Esophagus squamous epithelium (tissue), 5 donors: Measurements from ENCODE around the gene AFF3. TPM values are rescaled to one million over a fixed set of nuclear protein-coding genes. Genes with fewer than 3 reads are reported as not detected.

Source experiments
- DNase-seq: peaks from one replicate; lab custom pipeline; 2025; lab: John Stamatoyannopoulos, UW
- H3K27ac ChIP-seq, 4 donors: fragments of 200-600 bp; sonication (generic); one replicate each; pipeline ENCODE4 v1.5.1; 2016 to 2019; ENCODE audit warnings: mild to moderate bottlenecking in 1 of 4
- H3K27me3 ChIP-seq, 4 donors: fragments of 200-600 bp; sonication (generic); 1 replicate in 3 of 4; 2 replicates in 1 of 4; pipeline versions ENCODE4 v1.5.1 to v1.6.0; 2017 to 2021; ENCODE audit warnings: antibody characterized with exemption in 1 of 4
- H3K36me3 ChIP-seq, 3 donors: fragments of 200-600 bp; sonication (generic); one replicate each; pipeline ENCODE4 v1.5.1; 2016 to 2019
- H3K4me1 ChIP-seq, 3 donors: fragments of 200-600 bp; sonication (generic); one replicate each; pipeline ENCODE4 v1.5.1; 2017 to 2019
- H3K4me3 ChIP-seq, 4 donors: fragments of 200-600 bp; sonication (generic); 1 replicate in 3 of 4; 2 replicates in 1 of 4; pipeline ENCODE4 v1.5.1; 2016 to 2019; ENCODE audit warnings: mild to moderate bottlenecking in 2 of 4, moderate library complexity in 1 of 4
- H3K9me3 ChIP-seq, 3 donors: fragments of 200-600 bp; sonication (generic); one replicate each; pipeline ENCODE4 v1.5.1; 2016 to 2019
- POLR2A ChIP-seq, 4 donors: fragments of 450-650 bp; IDR thresholded peaks; one replicate each; pipeline ENCODE4 v1.6.1; 2017; ENCODE audit warnings: antibody characterized with exemption in 4 of 4, mild to moderate bottlenecking in 4 of 4, moderate library complexity in 3 of 4
- WGBS, 2 donors: methylation state at CpG; one replicate each; pipeline ENCODE4 v1.1.5; 2018; 5-methylcytosine and 5-hydroxymethylcytosine counted together
- intact Hi-C: fragments of 100-400 bp; cut with DNase I; formaldehyde crosslinking; loops from one replicate; pipeline ENCODE4 v1.15.0; 2022
- total RNA-seq, 4 donors: library from RNA; depleted of rRNA; stranded (reverse); fragments of >200 nt; gene quantifications; one replicate each; pipeline ENCODE4 v1.1.0, GENCODE V29; 2016
- TF ChIP-seq, protein P1 (sequence below), 6 experiments: fragments of 450-650 bp in 4 of 6; fragments of 200-600 bp in 2 of 6; sonication (generic) in 2 of 6; IDR thresholded peaks; one replicate each; pipeline ENCODE4 v1.5.1; 2016 to 2019; ENCODE audit warnings: antibody characterized with exemption in 6 of 6, mild to moderate bottlenecking in 4 of 6, moderate library complexity in 4 of 6
- donor health status: DM: yes; HTN: yes; CAD: no.

The AFF3 gene
- total RNA-seq, 4 donors from 2014 or later: 1.2 to 9.7 (median 3.8) TPM

DNA sequence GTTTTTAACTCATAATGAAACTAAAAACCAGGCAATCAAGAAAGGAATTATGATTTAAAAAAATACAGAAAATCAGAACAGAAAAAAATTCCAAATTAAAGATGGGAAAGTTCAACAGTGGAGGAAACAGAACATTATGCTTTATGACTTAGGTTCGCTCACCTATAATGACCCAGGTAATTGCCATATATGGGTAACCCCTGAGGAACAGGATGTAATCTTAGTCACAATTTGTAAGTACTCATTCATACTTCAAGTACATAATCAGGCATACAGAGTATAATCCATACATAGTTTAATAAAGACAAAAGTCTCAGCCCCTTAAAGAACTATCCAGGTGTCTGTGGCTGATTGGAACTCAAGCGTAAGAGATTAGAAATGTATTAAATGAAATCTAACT is 159.6 kb downstream of the AFF3 start:
- Histone ChIP-seq H3K4me1 (no peaks in the 10 kb centered on the region), H3K27ac (no peak overlapping the region), H3K9me3 (no peaks in the 10 kb centered on the region), H3K36me3 (no peaks in the 10 kb centered on the region), H3K27me3 (no peaks in the 10 kb centered on the region), H3K4me3 (no peak overlapping the region)
- TF ChIP-seq, protein P1, sequence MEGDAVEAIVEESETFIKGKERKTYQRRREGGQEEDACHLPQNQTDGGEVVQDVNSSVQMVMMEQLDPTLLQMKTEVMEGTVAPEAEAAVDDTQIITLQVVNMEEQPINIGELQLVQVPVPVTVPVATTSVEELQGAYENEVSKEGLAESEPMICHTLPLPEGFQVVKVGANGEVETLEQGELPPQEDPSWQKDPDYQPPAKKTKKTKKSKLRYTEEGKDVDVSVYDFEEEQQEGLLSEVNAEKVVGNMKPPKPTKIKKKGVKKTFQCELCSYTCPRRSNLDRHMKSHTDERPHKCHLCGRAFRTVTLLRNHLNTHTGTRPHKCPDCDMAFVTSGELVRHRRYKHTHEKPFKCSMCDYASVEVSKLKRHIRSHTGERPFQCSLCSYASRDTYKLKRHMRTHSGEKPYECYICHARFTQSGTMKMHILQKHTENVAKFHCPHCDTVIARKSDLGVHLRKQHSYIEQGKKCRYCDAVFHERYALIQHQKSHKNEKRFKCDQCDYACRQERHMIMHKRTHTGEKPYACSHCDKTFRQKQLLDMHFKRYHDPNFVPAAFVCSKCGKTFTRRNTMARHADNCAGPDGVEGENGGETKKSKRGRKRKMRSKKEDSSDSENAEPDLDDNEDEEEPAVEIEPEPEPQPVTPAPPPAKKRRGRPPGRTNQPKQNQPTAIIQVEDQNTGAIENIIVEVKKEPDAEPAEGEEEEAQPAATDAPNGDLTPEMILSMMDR (IDR thresholded peaks at IDR 0.05): no peak
- no peak for TF ChIP-seq POLR2A (IDR thresholded peaks at IDR 0.05)
- WGBS, 2 donors: 82 to 83% methylated on average over 2 of the region's 2 CpGs
- no peak for DNase-seq
- intact Hi-C loops: no loop called here

DNA sequence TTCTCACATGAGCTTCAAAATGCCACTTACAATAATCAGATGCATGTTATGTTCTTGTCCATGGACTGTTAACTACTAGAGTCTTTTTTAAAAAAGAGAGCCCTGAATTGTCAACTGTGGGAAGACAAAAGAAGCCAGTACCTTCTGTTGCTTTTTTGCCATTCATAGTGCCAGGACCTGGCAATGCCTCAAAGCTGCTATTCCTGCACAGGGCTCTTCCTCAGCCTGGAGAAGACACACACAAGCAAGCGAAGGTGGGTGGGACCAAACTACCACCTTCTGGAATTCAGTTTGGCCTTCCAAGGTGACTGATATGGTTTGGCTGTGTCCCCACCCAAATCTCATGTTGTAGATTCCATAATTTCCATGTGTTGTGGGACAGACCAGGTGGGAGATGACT is 160.6 kb downstream of the AFF3 start:
- intact Hi-C loops: no loop called here
- H3K4me1 ChIP-seq: no peaks in the 10 kb centered on the region
- H3K27me3 ChIP-seq: no peaks in the 10 kb centered on the region
- H3K9me3 ChIP-seq: no peaks in the 10 kb centered on the region
- WGBS, 2 donors: 73% methylated on average over 1 of the region's 1 CpG; no CpG with 5 or more reads in 1 of the 2 donors
- no peak for DNase-seq
- TF ChIP-seq, protein P1 (IDR thresholded peaks at IDR 0.05): no peak
- TF ChIP-seq POLR2A (IDR thresholded peaks at IDR 0.05): no peak
- no peaks in the 10 kb centered on the region for H3K36me3 ChIP-seq
- H3K27ac ChIP-seq: no peak overlapping the region
- no peak overlapping the region for H3K4me3 ChIP-seq

DNA sequence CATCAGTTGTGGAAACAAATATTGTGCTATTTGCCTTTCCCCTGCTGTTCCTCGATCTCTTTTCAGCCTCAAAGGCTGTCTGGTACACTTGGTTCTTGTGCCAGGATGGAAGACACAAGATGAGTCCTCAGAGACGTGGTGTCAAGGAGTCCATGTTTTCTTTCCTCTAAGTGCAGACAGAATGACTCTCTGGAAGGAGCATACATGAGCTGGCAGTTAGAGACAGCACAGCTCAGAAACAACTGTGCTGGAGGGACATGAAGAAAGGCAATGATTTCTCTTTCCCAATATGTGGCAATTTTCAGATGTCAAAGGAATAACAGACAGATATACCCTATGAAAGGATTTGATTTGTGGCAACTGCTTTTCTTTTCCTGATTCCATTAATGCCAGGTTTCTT is 162.2 kb downstream of the AFF3 start:
- intact Hi-C loops: no loop called here
- WGBS, 2 donors: 54 to 56% methylated on average over 2 of the region's 2 CpGs
- no peaks in the 10 kb centered on the region for H3K9me3 ChIP-seq
- no peaks in the 10 kb centered on the region for H3K36me3 ChIP-seq
- TF ChIP-seq, protein P1 (IDR thresholded peaks at IDR 0.05): no peak
- no peak for TF ChIP-seq POLR2A (IDR thresholded peaks at IDR 0.05)
- H3K27me3 ChIP-seq: no peaks in the 10 kb centered on the region
- H3K4me3 ChIP-seq: no peak overlapping the region
- no peaks in the 10 kb centered on the region for H3K4me1 ChIP-seq
- DNase-seq: no peak
- H3K27ac ChIP-seq: no peak overlapping the region

DNA sequence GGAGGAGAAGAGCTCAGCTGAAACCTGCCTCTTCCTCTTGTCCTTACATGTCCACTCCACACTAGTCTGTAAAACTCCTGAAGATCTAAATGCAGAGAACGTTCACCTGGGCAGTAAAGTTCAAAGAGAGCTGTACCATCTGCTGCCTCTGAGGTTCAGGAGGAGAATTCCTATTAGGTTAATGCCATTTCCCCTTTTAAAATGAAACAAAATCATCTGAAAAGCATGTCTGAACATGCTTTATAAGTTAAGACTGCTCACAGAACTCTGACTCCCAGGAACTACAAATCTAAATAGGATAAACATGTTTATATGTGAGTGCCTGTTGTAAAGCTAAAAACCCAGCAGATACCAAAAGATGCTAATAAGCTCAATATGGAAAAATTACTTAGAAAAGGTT is 164.4 kb downstream of the AFF3 start:
- Histone ChIP-seq H3K4me3 (no peak overlapping the region), H3K27me3 (no peaks in the 10 kb centered on the region), H3K36me3 (no peaks in the 10 kb centered on the region), H3K27ac (no peak overlapping the region), H3K4me1 (no peaks in the 10 kb centered on the region), H3K9me3 (no peaks in the 10 kb centered on the region)
- DNase-seq: no peak
- TF ChIP-seq POLR2A (IDR thresholded peaks at IDR 0.05): no peak
- TF ChIP-seq, protein P1 (IDR thresholded peaks at IDR 0.05): no peak
- WGBS, 2 donors: 47 to 50% methylated on average over 1 of the region's 1 CpG
- intact Hi-C loops: no loop called here

DNA sequence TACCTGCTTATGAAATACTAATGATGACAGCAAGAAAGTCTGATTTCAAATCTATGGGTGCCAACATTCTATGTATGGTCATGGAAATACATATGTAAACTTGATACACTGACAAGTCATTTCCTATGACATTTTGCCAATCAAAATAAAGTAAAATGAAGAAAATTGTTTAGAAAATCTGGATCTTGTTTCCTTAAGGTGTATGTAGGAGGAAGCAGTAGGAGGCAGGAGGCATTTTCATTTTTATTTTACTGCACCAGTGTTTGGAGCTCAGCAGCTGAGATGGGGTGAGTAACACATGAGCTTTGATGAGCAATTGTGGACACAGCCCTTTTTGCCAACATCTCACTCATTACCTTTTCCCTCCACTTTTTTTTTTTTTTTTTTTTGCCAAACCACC is 167.0 kb downstream of the AFF3 start:
- no peak for DNase-seq
- no peak overlapping the region for H3K4me3 ChIP-seq
- no peak overlapping the region for H3K27ac ChIP-seq
- H3K9me3 ChIP-seq: no peaks in the 10 kb centered on the region
- H3K36me3 ChIP-seq: no peaks in the 10 kb centered on the region
- intact Hi-C loops: no loop called here
- H3K27me3 ChIP-seq: no peaks in the 10 kb centered on the region
- TF ChIP-seq POLR2A (IDR thresholded peaks at IDR 0.05): no peak
- TF ChIP-seq, protein P1 (IDR thresholded peaks at IDR 0.05): no peak
- no peaks in the 10 kb centered on the region for H3K4me1 ChIP-seq
